ENCODE measurements around the gene C11orf24.
A peak's percentile ranks its signal among the peaks of the same experiment; 100 is the strongest.
"Not testable (repeated sequence)": the region's sequence is repeated elsewhere in the genome, so short reads cannot be mapped to it uniquely, and the experiment has no call there.

Gene C11orf24

DNA sequence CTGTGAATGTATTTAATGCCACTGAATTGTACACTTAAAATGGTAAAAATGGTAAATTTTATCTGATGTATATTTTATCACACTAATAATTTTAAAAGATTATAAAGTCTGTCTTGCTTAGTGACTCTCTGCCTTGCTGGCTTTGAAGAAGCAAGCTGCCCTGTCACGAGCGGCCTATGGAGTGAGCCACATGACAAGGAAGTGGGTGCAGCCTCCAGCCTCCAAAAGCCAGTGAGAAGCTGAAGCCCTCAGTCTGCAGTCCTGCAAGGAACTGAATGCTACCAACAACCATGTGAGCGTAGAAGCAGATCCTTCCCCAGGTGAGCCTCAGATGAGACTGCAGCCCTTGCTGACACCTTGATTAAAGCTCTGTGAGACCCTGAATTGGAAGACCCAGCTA lies 20.0 kb downstream of the C11orf24 start:
- no peak for DNase-seq (ENCODE audit: low spot score)

DNA sequence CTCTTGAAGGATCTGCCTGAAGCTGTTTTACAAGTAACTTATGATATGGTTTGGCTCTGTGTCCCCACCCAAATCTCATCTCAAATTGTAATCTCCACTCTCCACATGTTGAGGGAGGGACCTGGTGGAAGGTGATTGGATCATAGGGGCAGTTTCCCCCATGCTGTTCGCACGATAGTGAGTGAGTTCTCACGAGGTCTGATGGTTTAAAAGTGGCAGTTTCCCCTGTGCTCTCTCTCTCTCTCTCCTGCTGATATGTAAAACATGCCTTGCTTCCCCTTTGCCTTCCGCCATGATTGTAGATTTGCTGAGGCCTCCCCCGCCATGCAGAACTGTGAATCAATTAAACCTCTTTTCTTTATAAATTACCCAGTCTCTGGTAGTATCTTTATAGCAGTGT lies 26.9 kb downstream of the C11orf24 start:
- DNase-seq (ENCODE audit: low spot score) = not testable (repeated sequence)

DNA sequence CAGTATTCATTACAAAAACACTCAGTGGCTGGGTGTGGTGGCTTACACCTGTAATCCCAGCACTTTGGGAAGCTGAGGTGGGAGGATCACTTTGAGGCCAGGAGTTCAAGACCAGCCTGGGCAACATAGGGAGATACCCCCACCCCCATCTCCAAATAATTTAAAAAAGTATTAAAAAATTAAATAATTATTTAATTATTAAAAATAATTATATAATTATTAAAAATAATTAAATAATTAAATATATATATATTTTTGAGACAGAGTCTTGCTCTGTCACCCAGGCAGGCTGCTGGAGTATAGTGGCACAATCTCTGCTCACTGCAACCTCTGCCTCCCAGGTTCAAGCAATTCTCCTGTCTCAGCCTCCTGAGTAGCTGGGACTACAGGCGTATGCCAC lies 27.9 kb downstream of the C11orf24 start:
- not testable (repeated sequence) for DNase-seq (ENCODE audit: low spot score)

DNA sequence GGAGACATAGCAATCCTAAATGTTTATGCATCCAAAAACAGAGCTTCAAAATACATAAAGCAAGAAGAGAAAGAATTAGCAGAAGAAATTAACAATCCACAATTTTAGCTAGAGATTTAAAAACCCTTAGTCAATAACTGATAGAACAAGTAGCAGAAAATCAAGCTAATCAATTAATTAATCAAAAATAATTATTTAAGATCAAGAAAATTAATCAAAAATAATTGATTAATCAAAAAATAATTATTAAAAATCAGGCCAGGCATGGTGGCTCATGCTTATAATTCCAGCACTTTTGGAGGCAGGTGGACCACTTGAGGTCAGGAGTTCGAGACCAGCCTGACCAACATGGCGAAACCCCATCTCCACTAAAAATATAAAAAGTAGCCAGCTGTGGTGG lies 29.2 kb downstream of the C11orf24 start:
- DNase-seq (ENCODE audit: low spot score) = no peak

DNA sequence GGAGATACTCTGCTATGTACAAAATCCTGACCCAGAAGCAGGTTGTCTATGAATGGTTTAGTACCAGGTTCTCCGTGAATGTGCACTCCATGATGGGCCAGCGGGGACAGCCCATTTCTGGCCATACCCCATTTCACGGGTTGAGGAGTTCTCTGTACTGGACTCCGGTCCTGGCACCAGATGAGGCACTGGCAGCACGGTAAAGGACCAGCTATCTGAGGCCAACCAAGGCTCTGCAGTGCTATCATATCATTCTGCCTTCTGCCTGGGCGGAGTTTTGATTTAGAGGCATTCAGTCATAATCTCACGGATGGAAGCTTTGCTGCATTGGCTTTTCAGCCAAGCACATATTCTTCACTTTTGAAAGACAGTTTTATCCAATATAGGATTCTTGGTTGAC lies 40.2 kb downstream of the C11orf24 start:
- no peak for DNase-seq (ENCODE audit: low spot score)

DNA sequence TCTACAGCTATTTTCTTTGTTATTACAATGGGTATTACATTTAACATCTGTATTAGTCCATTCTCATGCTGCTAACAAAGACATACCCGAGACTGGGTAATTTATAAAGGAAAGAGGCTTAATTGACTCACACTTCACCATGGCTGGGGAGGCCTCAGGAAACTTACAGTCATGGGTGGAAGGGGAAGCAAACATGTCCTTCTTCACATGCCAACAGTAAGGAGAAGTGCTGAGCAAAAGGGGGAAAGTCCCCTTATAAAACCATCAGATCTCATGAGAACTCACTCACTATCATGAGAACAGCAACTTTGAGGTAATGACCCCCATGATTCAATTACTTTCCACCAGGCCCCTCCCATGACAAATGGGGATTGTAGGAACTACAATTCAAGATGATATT lies 42.2 kb downstream of the C11orf24 start:
- DNase-seq (ENCODE audit: low spot score) = no peak

DNA sequence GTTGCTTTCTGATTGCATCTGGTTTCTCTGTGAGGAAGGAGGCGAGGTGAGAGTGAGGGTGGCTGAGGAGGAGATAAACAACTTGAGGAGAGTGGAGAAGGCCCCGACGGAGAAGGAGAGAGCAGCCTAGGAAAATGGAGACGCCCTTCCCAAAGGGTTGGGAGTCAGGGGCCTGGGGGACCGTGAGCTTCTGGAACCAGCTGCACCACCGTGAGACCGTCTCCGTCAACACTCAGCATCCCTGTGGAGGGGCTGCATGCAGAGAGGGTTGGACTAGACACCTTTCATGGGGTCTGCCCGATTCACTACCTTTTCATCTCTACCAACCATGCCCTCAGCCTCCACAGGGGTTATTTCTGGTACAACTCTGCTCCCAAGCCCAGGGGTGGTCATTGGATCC lies 45.4 kb downstream of the C11orf24 start:
- no peak for DNase-seq (ENCODE audit: low spot score)

DNA sequence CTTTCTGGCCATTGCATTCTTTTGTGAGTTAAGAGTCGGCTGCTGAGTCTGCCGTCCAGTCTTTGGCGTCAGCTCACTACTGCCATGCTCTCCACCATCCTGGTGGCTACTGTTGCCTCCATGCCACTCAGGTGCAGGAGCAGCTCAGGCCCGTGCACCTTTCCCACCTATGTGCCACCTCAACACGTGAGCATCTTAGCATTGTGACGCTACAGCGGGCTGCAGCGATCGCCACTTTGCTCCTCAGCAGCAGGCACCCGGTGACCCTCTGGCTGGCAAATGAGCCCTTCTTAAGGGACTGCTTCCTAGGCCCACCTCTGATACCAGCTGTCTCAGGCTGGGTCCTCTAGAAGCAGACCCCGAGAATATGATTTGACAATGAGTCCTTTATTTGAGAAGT lies 47.2 kb downstream of the C11orf24 start:
- DNase-seq (ENCODE audit: low spot score) = no peak

DNA sequence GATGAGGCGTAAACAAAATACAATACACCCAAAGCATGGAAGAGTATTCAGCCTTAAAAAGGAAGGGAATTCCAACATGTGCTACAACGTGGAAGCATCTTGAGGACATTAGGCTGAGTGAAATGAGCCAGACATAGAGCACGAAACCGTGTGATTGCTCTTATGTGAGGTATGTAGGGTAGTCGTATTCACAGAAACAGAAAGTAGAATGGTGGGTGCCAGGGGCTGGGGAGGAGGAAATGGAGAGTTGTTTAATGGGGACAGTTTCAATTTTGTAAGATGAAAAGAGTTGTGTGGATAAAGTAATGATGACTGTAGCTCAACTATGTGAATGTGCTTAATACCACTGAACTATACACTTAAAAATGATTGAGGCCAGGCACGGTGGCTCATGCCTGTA lies 48.5 kb downstream of the C11orf24 start:
- no peak for DNase-seq (ENCODE audit: low spot score)

DNA sequence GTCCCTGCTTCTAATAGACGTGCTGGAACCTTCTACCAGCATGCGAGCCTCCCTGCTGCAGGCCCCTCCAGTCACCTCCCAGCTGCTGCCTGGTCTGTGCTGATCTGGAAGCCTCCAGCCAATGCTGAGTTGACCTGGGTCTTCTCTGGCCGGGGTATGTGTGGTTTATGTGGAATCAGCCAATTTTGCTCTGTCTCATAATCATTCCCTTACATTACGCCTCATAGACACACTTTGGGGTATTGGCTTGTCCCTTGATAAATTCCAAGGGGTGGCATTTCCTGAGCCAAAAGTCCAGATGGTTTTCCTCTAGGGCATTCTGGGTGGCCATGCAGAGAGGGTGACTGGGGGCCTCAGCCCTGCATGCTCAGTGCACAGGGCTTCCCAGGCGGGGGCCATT lies 50.4 kb downstream of the C11orf24 start:
- no peak for DNase-seq (ENCODE audit: low spot score)

DNA sequence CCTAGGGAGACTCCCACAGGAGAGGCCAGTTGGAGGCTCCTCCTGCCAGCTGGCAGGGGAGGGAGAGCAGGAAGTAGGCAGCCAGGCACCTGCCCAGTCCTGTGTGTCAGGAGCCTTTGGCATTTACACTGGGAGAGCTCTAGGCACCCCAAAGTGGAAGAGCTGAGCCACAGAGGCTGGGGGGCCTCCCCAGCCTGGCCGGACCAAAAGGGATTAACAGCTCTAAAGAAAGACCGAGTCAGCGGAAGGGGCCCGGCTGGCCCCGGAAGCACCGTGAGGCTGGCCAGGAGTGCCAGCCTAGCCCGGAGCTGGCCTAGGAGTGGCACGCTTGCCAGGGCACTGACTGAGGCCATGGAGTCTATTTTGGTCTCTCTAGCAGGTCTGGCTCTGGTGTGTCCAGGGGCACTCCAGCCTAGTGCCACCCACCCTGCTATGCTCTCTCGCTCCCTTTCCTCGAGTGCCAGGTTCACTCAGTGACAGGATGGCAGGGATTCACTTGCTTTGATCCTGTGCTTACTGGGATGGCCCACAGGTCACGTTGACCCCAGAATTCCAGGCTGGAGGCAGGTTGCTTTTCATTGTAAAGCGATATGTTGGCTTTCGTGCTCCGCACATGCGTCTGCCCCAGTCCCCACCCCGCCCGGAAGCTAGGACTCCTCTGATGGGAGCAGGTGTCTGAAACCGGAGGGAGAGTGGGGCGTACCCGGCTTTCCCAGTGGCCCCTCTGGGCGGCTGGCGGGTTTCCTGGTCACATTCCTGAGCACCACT lies 55.4 kb downstream of the C11orf24 start:
- no peak for DNase-seq (ENCODE audit: low spot score)

DNA sequence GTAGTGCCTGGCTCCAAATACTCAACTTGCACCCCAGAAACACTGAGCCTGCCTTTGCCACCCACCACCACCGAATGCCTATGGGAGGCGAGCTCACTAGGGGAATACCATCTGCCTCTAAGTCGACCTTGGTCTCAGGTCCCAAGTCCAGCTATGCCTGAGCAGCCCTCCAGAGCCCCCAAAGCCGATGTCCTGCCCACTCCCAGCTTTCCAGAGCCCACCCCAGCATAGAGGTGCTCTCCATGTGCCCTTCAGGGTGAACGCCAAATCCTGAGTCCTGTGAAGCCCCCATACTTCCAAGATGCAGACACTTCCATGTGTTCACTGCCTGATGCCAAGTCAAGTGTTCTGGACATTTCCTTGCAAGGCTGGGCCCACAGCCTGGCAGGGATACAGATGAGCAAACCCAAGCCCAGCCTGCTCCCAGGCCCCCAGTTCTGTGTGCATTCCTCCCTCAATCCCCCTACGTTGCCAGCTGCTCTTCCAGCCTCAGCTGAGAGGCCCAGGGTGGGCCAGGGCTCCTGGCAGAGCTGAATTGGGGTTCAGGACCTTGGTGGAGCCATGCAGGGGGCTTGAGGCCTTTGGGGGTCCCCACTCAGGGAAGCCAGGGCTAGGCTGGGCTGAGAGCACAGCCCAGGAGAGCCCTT lies 56.1 kb downstream of the C11orf24 start:
- no peak for DNase-seq (ENCODE audit: low spot score)

DNA sequence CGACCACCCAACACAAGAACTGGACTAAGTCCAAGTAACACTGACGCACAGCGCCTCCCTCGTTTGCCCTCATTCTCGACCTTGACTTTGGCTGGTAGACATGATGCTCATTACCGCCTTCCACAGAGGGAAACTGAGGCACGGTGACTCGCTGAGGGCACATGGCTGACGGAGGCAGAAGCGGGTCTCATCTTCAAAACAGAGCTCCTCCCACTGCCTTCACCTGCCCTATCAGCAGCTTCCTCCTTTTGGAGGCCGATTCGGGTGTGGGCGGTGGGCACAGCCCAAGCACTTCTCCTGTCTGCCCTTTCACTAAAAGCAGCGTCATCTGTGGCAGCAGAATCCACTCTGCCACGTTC lies 56.7 kb downstream of the C11orf24 start:
- DNase-seq (ENCODE audit: low spot score) = no peak

DNA sequence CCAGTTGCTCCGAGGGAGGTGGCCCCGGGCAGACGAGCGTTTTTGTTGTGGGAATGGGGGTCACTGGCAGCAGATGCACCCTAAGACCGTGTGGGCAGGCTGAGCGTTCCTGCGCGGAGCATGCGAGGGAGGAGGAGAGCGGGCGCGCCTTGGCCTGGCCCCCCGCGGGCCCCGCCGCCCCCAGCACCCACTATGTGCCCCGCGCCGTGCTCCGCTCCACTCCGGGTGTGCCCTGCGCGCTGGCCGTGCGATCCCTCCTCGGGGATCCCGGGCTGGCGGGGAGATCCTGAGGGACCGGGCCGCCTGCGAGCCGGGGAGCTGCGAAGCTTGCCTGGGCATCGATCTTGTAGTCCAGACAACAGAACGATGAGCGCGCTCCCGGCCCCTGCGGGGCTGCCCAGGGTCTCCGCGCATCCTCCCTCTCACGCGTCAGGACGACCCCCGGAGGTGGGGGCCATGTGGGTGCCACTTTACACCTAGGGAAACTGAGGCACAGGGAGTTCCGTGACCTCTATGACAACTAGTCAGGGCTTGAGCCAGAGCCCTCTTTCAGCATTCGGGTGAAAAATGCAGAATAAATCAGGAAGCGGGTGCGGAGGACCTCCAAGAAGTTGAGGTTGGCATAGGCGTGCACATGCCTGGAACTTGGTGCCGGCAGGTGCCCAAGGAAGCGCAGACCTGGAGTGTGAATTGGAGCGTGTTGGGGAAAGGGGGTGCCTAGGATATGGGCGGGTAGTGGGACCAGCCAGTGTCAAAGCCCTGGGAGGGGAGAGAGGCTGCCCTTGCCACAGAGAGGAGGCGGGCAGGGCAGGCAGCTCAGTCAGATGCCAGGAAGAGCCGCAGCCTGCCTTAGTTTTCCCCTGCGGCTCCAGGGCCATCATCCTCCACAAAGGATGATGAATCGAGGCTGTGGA lies 57.3 kb downstream of the C11orf24 start:
- no peak for DNase-seq (ENCODE audit: low spot score)

DNA sequence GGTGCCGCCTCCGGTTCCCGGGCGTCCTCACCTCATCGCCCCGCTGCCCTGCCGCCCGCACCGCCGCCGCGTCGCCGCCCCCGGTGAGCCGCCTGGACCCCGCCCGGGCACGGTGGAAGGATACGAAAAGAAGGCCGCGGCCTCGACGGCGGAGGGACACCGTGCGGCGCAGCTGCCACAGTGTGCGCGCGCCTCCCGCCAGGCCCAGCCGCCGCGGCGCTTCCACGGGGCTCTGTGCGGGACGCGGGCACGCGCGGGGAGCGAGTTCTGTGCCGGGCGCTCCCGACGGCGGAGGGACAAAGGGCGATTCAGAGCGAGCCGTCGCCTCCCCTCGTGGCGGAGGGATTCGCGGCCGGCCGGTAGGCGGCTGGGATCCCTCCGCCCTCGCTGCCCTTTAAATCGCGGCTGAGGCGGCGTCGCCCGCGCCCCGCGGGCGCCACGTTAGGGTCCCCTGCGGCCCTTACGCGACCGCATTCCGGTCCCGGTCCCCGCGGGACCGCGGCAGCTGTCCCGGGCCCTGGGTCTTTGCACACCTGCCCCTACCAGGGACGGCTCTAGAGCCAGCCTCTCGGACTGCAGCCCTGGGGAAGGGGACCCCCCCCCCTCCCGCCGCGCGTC lies 58.1 kb downstream of the C11orf24 start:
- peak; percentile 87 for DNase-seq (ENCODE audit: low spot score)

DNA sequence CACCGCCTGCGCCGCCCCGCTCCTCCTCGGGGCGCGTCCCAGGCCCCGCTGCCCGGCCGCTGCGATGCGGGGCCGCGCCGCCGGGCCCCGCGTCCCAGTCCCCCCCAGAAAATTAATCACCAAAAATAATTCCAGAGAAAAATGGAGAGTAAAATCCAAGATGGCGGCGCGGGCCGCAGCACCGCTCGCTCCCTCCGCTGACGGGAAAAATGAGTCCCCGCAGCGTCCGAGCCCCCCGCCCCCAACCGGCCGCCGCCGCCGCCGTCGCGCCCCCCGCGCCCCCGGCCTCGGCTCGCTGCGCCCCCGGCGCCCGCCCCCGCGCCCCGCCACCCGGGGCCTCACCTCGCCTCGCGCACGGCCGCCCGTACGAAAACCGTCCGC lies 58.6 kb downstream of the C11orf24 start, which contains the start of gene KMT5B:
TSS of gene KMT5B (minus strand) at position 162 of the 381 bp plus-strand sequence. CDS start 23,220 bp downstream, outside the sequence.
- DNase-seq (ENCODE audit: low spot score) = peak; percentile 55

DNA sequence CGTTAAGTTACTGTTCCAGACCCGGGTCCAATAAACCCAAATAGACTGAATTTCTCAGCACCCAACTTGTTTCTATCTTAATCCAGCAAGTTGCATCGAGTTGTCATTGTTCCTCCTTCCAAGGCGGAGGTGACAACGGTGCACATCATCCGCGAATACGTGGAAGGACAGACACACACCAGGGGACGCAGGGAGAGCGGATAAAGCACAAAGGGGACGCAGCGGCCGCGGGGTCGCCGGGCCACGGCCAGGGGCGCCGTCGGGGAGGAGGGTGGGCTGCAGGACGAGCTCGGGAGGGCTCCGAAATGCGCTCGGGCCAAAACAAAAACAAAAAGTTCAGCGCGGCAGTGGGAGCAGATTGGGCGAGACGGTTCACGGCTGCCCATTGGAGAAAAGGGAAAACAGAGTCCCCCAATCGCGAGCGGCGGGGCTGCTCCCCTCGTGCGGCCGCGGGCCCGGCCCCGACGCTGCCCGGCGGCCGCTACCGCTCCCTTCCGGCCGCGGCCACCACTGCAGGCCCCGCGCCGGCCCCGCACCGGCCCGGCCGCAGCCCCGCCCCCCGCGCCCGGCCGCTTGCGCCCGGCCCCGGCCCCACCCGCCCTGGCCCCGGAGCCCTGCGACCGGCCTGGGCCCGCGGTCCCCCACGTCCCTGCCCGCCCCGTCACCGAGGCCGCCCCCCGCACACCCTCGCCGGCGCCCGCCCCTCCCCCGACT lies 59.2 kb downstream of the C11orf24 start:
- DNase-seq (ENCODE audit: low spot score) = peak; percentile 81

DNA sequence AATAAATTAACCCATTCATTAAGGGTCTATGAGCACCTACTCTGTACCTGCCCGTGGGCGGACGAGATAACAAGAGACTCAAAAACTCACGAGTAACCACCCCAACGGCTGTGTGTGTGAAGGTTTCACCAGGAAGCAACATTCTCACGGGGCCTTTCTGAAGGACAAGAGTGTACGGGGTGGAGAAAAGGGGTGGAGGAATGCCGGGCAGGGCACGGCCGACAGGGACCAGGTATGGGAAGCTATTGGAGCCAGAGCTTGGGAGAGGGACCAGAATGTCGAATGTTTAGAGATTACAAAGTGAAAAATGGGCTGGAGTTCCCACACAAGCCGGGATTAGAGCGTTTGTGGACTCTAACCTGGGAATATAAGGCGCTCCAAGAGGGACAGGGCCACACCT lies 60.2 kb downstream of the C11orf24 start:
- DNase-seq (ENCODE audit: low spot score) = no peak

Measured in RKO (cell line).